ENCODE measurements around the gene CERS1.
A peak's percentile ranks its signal among the peaks of the same experiment; 100 is the strongest.

Gene CERS1

DNA sequence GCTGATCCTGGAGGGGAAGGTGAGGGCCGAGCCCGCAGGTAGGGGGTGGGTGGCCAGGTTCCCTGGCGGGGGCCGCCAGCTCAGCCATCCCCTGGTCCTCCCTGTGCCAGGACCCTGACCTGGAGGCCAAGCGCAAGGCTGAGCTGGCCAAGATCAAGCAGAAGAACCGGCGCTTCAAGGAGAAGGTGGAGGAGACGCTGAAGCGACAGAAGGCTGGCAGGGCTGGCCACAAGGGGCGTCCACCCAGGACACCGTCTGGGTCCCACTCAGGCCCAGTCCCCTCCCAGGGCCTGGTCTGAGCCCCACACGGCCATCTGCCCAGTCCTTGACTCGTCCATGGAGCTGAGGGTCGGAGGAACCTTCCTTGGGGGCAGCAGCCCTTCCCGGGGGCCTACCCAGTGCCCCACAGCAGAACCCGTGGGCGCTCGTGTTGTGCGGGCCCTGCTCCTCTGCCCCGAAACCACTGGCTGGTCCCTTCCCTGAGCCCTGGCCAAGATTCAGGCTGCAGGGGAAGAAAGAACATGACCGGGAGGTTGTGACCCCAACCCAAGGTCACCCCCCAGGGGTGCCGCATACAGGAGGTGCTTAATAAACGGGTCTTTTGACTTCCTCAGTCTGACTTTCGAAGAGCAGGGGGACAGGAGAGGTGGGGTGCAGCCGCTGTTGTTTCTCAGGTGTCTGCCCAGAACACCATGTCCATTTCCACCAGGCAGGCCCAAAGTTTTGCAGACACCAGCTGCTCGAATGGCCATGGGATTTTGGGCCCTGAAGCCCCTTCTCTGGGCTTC lies 32.3 kb upstream of the CERS1 start:
- TF ChIP-seq, protein P1, sequence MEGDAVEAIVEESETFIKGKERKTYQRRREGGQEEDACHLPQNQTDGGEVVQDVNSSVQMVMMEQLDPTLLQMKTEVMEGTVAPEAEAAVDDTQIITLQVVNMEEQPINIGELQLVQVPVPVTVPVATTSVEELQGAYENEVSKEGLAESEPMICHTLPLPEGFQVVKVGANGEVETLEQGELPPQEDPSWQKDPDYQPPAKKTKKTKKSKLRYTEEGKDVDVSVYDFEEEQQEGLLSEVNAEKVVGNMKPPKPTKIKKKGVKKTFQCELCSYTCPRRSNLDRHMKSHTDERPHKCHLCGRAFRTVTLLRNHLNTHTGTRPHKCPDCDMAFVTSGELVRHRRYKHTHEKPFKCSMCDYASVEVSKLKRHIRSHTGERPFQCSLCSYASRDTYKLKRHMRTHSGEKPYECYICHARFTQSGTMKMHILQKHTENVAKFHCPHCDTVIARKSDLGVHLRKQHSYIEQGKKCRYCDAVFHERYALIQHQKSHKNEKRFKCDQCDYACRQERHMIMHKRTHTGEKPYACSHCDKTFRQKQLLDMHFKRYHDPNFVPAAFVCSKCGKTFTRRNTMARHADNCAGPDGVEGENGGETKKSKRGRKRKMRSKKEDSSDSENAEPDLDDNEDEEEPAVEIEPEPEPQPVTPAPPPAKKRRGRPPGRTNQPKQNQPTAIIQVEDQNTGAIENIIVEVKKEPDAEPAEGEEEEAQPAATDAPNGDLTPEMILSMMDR (conservative IDR thresholded peaks at IDR 0.05; ENCODE audit: control insufficient read depth, insufficient read depth, low read depth, low read length), result no peak
- DNase-seq (ENCODE audit: low read depth), result no peak
- H3K4me3 ChIP-seq (ENCODE audit: control insufficient read depth, low read depth, low read length), result no peak overlapping the region

DNA sequence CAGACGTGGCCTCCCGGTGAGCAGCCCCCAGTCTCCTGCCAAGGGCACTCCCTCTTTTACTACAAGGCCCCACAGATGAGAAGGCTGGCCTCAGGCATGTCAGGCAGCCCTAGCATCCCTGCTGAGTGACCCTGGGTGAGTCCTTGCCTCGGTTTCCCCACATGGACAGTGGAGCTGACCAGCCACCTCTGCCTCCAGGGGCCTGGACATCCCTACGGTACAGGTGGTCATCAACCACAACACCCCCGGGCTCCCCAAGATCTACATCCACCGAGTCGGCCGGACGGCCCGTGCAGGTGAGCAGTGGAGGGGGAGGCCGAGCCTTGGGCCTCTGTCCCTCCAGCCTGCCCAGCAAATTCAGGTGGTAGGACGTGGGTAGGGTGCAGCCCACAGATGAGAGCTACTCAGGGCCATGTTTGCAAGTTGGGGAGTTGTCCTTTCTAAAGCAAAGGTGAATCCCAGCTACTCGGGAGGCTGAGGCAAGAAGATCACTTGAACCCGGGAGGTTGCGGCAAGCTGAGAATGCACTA lies 28.8 kb upstream of the CERS1 start:
- H3K4me3 ChIP-seq (ENCODE audit: control insufficient read depth, low read depth, low read length), result no peak overlapping the region
- DNase-seq (ENCODE audit: low read depth), result no peak
- TF ChIP-seq, protein P1 (conservative IDR thresholded peaks at IDR 0.05; ENCODE audit: control insufficient read depth, insufficient read depth, low read depth, low read length), result no peak

DNA sequence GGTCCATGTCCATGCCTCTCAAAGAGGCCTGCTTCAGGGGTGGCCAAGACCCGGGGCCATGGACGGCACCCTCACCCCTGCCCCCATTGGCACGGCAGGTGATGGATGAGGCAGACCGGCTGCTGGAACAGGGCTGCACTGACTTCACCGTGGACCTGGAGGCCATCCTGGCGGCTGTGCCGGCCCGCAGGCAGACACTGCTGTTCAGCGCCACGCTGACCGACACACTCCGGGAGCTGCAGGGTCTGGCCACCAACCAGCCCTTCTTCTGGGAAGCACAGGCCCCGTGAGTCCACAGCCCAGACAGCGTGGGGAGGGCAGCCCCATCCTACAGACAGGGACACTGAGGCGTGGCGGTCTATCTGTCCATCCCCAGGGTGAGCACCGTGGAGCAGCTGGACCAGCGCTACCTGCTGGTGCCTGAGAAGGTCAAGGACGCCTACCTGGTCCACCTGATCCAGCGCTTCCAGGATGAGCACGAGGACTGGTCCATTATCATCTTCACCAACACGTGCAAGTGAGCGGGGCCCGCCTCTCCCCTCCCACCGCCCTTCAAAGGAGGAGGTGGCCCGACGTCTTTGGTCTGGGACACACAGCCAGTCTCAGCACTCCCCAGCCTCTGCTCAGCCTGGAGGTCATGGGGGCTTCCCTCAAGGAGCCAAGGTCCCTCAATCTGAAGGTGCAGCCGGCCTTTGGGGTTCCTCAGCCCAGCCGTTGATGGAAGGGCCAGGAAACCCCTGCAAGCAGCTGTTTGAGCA lies 26.4 kb upstream of the CERS1 start:
- H3K4me3 ChIP-seq (ENCODE audit: control insufficient read depth, low read depth, low read length), result no peak overlapping the region
- TF ChIP-seq, protein P1 (conservative IDR thresholded peaks at IDR 0.05; ENCODE audit: control insufficient read depth, insufficient read depth, low read depth, low read length), result no peak
- DNase-seq (ENCODE audit: low read depth), result no peak

DNA sequence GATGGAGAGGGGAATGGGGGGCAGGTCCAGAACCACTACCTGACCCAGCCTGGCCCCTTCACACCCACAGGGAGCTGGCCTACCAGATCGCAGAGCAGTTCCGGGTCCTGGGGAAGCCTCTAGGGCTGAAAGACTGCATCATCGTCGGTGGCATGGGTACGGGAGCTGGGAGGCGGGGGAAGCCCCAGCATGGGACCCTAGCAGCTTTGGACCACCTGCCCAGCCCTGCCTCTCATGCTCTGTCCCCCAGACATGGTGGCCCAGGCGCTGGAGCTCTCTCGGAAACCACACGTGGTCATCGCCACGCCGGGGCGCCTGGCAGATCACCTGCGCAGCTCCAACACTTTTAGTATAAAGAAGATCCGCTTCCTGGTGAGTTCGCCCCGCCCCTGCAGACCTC lies 25.6 kb upstream of the CERS1 start:
- DNase-seq (ENCODE audit: low read depth), result no peak
- no peak overlapping the region for H3K4me3 ChIP-seq (ENCODE audit: control insufficient read depth, low read depth, low read length)
- TF ChIP-seq, protein P1 (conservative IDR thresholded peaks at IDR 0.05; ENCODE audit: control insufficient read depth, insufficient read depth, low read depth, low read length), result no peak

DNA sequence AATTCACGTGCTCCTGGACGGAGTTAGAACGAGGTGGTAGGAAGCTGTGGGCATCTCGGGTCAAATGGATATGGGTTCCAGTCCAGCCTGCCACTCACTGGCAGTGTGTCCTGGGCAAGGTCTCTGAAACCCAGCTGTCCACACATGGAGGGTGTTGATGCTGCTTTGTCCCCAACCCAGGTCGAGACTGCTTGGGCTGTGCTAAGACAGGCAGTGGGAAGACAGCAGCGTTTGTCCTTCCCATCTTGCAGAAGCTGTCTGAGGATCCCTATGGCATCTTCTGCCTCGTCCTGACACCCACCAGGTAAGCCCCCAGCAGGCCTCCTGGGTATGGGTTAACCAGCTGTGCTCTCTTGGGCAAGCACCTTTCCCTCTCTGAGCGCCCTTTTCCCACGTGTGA lies 24.4 kb upstream of the CERS1 start:
- TF ChIP-seq, protein P1 (conservative IDR thresholded peaks at IDR 0.05; ENCODE audit: control insufficient read depth, insufficient read depth, low read depth, low read length), result no peak
- peak overlapping the region; percentile 100 for H3K4me3 ChIP-seq (ENCODE audit: control insufficient read depth, low read depth, low read length)
- no peak for DNase-seq (ENCODE audit: low read depth)

DNA sequence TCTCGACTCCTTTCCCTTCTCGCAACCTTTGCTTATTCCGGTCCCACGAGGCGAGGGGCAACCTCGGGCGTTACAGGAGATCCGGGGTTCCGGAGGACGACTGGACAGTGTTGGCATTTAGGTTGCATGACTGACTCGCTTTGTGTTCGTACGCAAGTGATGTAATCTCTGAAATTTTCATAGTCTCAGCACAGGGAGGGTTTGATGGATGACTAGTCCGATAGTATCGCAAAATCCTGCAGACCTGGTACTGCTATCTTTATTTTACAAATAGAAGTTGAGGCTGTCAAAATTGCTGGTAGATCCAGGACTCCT lies 23.9 kb upstream of the CERS1 start:
- TF ChIP-seq, protein P1 (conservative IDR thresholded peaks at IDR 0.05; ENCODE audit: control insufficient read depth, insufficient read depth, low read depth, low read length), result no peak
- H3K4me3 ChIP-seq (ENCODE audit: control insufficient read depth, low read depth, low read length), result peak overlapping the region; percentile 100
- DNase-seq (ENCODE audit: low read depth), result peak; percentile 15

Data from fibroblast of mammary gland (primary cell).